Ovary (tissue), 9 donors: ENCODE results near the gene CCDC66. TPM values are rescaled to one million over a fixed set of nuclear protein-coding genes. Genes with fewer than 3 reads are reported as not detected.
"Not testable (repeated sequence)": the region's sequence is repeated elsewhere in the genome, so short reads cannot be mapped to it uniquely, and the experiment has no call there.

Source experiments
- DNase-seq, 5 donors: peaks; one replicate each; pipeline ENCODE4 v3.0.0-alpha.2; 2019 to 2020
- H3K27ac ChIP-seq, 2 donors: fragments of 200-600 bp; one replicate each; pipeline versions ENCODE4 v1.5.1 to v1.8.0; 2019 to 2022
- H3K27me3 ChIP-seq: fragments of 200-600 bp; one replicate; pipeline ENCODE4 v1.8.0; 2022
- H3K36me3 ChIP-seq: fragments of 200-600 bp; sonication (generic); one replicate; pipeline ENCODE4 v1.5.1; 2019
- H3K4me1 ChIP-seq: one replicate; pipeline ENCODE4 v1.8.1; 2013; ENCODE audit warnings: mild to moderate bottlenecking, moderate library complexity; ENCODE audit not compliant: insufficient read depth
- H3K4me3 ChIP-seq: fragments of 200-600 bp; sonication (generic); one replicate; pipeline ENCODE4 v1.5.1; 2017
- H3K9me3 ChIP-seq, 2 donors: fragments of 200-600 bp in 1 of 2; sonication (generic) in 1 of 2; one replicate each; pipeline versions ENCODE4 v1.5.1 to v1.8.1; 2013 to 2019; ENCODE audit warnings: mild to moderate bottlenecking in 1 of 2, moderate library complexity in 1 of 2
- CTCF ChIP-seq, 3 donors: fragments of 450-650 bp in 2 of 3; fragments of 200-600 bp in 1 of 3; IDR thresholded peaks; one replicate each; pipeline versions ENCODE4 v1.5.1 to v1.8.0; 2016 to 2022; ENCODE audit warnings: antibody characterized with exemption in 3 of 3, mild to moderate bottlenecking in 1 of 3
- EP300 ChIP-seq: sonication (generic); formaldehyde crosslinking; IDR thresholded peaks from one replicate; pipeline ENCODE4 v1.6.1; 2017; ENCODE audit warnings: antibody characterized with exemption
- POLR2A ChIP-seq: fragments of 450-650 bp; IDR thresholded peaks from one replicate; pipeline ENCODE4 v1.6.1; 2017; ENCODE audit warnings: antibody characterized with exemption, mild to moderate bottlenecking, moderate library complexity
- WGBS, 3 donors: extraction: QIAGEN DNeasy Blood & Tissue Kit in 1 of 3; methylation state at CpG; one replicate each; pipeline versions ENCODE4 v1.1.5 to v1.1.7; 2013 to 2017; 5-methylcytosine and 5-hydroxymethylcytosine counted together
- intact Hi-C, 4 donors: fragments of 100-400 bp; cut with DNase I; formaldehyde crosslinking; loops; one replicate each; pipeline versions ENCODE4 v1.11.0 to v1.15.1; 2022 to 2023
- polyA plus RNA-seq, 2 donors: library from polyadenylated mRNA; stranded (reverse); fragments of 200-250 nt in 1 of 2; fragments of 350-450 nt in 1 of 2; fragmentation: Illumina TruSeq in 1 of 2; extraction: RNeasy Lipid Tissue Mini Kit (QIAGEN cat#74804) in 1 of 2; gene quantifications; one replicate each; pipeline ENCODE4 v1.2.3, GENCODE V29; 2013 to 2014
- total RNA-seq, 7 donors: library from RNA; depleted of rRNA in 2 of 7; stranded (reverse); fragments of >200 nt in 2 of 7; fragmentation: NEBNext Ultra II Directional in 3 of 7; extraction: Animal tissue kit (Norgen Biotek cat#: 25700) in 3 of 7; gene quantifications; one replicate each; pipeline versions ENCODE4 v1.1.0 to v1.2.4, GENCODE V29; 2016 to 2023
- donor health status: DM: no; HTN: no; CAD: no; lungs with moderate emphysema.
- donor health status: DM: no; HTN: no; CAD: no.
- donor health status: Bipolar disorder and iron deficiency.
- donor health status: DM: yes; HTN: yes; CAD: no.
- donor health status: DM: no; HTN: no; CAD: no.
- donor health status: DM: yes; HTN: yes; CAD: no.

Gene CCDC66
- total and polyA plus RNA-seq, 9 donors = 13.0 to 45.7 (median 33.5) TPM

- WGBS, 3 donors = 12 to 27% (median 15%) methylated on average over 1 of the region's 1 CpG
- H3K4me3 ChIP-seq = no peak overlapping the region
- intact Hi-C loops = no loop called here
Observed at GRCh38 chr3:56590814-56591213, 33.8 kb downstream of the CCDC66 start.

GRCh38 chr3:56591262-56591661 is 34.3 kb downstream of the CCDC66 start:
- 7 to 17% (median 7%) methylated on average over 2 of the region's 2 CpGs for WGBS, 3 donors
- Histone ChIP-seq H3K27me3 (peaks cover 3% of the 10 kb centered on the region), H3K27ac (no peak overlapping the region), H3K4me1 (peaks cover 8% of the 10 kb centered on the region), H3K36me3 (no peaks in the 10 kb centered on the region), H3K4me3 (no peak overlapping the region), H3K9me3 (no peaks in the 10 kb centered on the region)
- TF ChIP-seq CTCF (IDR thresholded peaks at IDR 0.05) (no peak), EP300 (no peak), POLR2A (no peak)
- DNase-seq = no peak
- intact Hi-C loops = no loop called here

More at GRCh38 chr3:56590814-56591213, 33.8 kb downstream of the CCDC66 start:
- Histone ChIP-seq H3K36me3 (no peaks in the 10 kb centered on the region), H3K4me1 (peaks cover 8% of the 10 kb centered on the region), H3K9me3 (no peaks in the 10 kb centered on the region), H3K27me3 (peaks cover 3% of the 10 kb centered on the region), H3K27ac (no peak overlapping the region)
- TF ChIP-seq POLR2A = no peak
- TF ChIP-seq CTCF (IDR thresholded peaks at IDR 0.05) = no peak
- no peak for TF ChIP-seq EP300
- DNase-seq = no peak

- Histone ChIP-seq H3K4me3 (no peak overlapping the region), H3K27ac (no peak overlapping the region), H3K9me3 (no peaks in the 10 kb centered on the region), H3K36me3 (no peaks in the 10 kb centered on the region), H3K27me3 (peaks cover 3% of the 10 kb centered on the region), H3K4me1 (peaks cover 8% of the 10 kb centered on the region)
- intact Hi-C loops = no loop called here
- 80 to 95% (median 81%) methylated on average over 6 of the region's 6 CpGs for WGBS, 3 donors
- no peak for DNase-seq
- TF ChIP-seq POLR2A (no peak), CTCF (IDR thresholded peaks at IDR 0.05) (no peak), EP300 (no peak)
Observed at GRCh38 chr3:56593455-56594158, 36.6 kb downstream of the CCDC66 start.

- 89 to 97% (median 89%) methylated on average over 11 of the region's 11 CpGs for WGBS, 3 donors
- intact Hi-C loops = no loop called here
- peaks cover 3% of the 10 kb centered on the region for H3K27me3 ChIP-seq
- no peaks in the 10 kb centered on the region for H3K9me3 ChIP-seq
- DNase-seq = no peak
- no peak for TF ChIP-seq CTCF (IDR thresholded peaks at IDR 0.05)
- TF ChIP-seq POLR2A = no peak
- TF ChIP-seq EP300 = no peak
- no peak overlapping the region for H3K27ac ChIP-seq
- H3K4me3 ChIP-seq = no peak overlapping the region
- H3K36me3 ChIP-seq = no peaks in the 10 kb centered on the region
- peaks cover 3% of the 10 kb centered on the region for H3K4me1 ChIP-seq
Observed at GRCh38 chr3:56595975-56596840, 39.2 kb downstream of the CCDC66 start.

- H3K27ac ChIP-seq, intact Hi-C loops, H3K9me3 ChIP-seq, H3K27me3 ChIP-seq, H3K4me1 ChIP-seq, H3K4me3 ChIP-seq, DNase-seq, H3K36me3 ChIP-seq: not testable (repeated sequence)
- 49 to 95% (median 49%) methylated on average over 2 of the region's 2 CpGs for WGBS, 3 donors
Observed at GRCh38 chr3:56608479-56608878, 51.5 kb downstream of the CCDC66 start.
